Measurements from ENCODE around the gene SPIN1.

DNA sequence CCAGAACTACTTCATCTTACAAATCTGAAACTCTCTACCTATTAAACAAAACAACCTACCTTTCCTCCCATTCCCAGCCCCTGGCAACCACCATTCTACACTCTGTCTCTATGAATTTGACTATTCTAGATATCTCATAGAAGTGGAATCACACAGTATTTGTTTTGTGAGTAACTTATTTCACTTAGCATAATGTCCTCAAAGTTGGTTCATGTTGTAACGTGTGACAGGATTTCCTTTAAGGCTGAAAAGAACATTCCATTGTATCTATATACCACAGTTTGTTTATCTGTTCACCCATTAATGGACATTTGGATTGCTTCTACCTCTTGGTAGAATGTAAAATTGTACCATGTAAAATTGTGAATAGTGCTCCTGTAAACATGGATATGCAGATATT lies 76.6 kb downstream of the SPIN1 start:
- TF ChIP-seq, protein P1, sequence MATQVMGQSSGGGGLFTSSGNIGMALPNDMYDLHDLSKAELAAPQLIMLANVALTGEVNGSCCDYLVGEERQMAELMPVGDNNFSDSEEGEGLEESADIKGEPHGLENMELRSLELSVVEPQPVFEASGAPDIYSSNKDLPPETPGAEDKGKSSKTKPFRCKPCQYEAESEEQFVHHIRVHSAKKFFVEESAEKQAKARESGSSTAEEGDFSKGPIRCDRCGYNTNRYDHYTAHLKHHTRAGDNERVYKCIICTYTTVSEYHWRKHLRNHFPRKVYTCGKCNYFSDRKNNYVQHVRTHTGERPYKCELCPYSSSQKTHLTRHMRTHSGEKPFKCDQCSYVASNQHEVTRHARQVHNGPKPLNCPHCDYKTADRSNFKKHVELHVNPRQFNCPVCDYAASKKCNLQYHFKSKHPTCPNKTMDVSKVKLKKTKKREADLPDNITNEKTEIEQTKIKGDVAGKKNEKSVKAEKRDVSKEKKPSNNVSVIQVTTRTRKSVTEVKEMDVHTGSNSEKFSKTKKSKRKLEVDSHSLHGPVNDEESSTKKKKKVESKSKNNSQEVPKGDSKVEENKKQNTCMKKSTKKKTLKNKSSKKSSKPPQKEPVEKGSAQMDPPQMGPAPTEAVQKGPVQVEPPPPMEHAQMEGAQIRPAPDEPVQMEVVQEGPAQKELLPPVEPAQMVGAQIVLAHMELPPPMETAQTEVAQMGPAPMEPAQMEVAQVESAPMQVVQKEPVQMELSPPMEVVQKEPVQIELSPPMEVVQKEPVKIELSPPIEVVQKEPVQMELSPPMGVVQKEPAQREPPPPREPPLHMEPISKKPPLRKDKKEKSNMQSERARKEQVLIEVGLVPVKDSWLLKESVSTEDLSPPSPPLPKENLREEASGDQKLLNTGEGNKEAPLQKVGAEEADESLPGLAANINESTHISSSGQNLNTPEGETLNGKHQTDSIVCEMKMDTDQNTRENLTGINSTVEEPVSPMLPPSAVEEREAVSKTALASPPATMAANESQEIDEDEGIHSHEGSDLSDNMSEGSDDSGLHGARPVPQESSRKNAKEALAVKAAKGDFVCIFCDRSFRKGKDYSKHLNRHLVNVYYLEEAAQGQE (IDR thresholded peaks at IDR 0.05; ENCODE audit: insufficient read depth in 1 of 2, low read depth in 2 of 2, low read length in 1 of 2) = no peak
- TF ChIP-seq, protein P2, sequence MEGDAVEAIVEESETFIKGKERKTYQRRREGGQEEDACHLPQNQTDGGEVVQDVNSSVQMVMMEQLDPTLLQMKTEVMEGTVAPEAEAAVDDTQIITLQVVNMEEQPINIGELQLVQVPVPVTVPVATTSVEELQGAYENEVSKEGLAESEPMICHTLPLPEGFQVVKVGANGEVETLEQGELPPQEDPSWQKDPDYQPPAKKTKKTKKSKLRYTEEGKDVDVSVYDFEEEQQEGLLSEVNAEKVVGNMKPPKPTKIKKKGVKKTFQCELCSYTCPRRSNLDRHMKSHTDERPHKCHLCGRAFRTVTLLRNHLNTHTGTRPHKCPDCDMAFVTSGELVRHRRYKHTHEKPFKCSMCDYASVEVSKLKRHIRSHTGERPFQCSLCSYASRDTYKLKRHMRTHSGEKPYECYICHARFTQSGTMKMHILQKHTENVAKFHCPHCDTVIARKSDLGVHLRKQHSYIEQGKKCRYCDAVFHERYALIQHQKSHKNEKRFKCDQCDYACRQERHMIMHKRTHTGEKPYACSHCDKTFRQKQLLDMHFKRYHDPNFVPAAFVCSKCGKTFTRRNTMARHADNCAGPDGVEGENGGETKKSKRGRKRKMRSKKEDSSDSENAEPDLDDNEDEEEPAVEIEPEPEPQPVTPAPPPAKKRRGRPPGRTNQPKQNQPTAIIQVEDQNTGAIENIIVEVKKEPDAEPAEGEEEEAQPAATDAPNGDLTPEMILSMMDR (IDR thresholded peaks at IDR 0.05) = no peak
- TF ChIP-seq TCF7L2 (IDR thresholded peaks at IDR 0.05; ENCODE audit: low read depth, low read length) = no peak
